GM23248 (cell line): ENCODE data around the gene CCDC50. TPM values are rescaled to one million over a fixed set of nuclear protein-coding genes. Genes with fewer than 3 reads are reported as not detected.

Experiments
- DNase-seq: peaks from one replicate; pipeline ENCODE4 v3.0.0-alpha.2; 2015
- H2AFZ ChIP-seq: fragments of 200-600 bp; sonication (generic); 2 replicates; pipeline ENCODE4 v1.6.1; 2016; ENCODE audit warnings: antibody characterized with exemption
- H3F3A ChIP-seq: fragments of 200-600 bp; sonication (generic); 2 replicates; pipeline ENCODE4 v1.6.1; 2016; ENCODE audit warnings: mild to moderate bottlenecking, antibody characterized with exemption, mixed run types; ENCODE audit not compliant: insufficient read depth
- H3K27ac ChIP-seq: fragments of 200-600 bp; sonication (generic); 2 replicates; pipeline ENCODE4 v1.5.1; 2016; ENCODE audit warnings: mild to moderate bottlenecking
- H3K27me3 ChIP-seq: fragments of 200-600 bp; sonication (generic); replicated peaks from 2 replicates; pipeline ENCODE4 v1.6.1; 2016; ENCODE audit warnings: mild to moderate bottlenecking; ENCODE audit not compliant: insufficient read depth
- H3K36me3 ChIP-seq: fragments of 200-600 bp; sonication (generic); 2 replicates; pipeline ENCODE4 v1.6.1; 2016; ENCODE audit warnings: low read depth, mild to moderate bottlenecking
- H3K4me1 ChIP-seq: fragments of 200-600 bp; sonication (generic); 2 replicates; pipeline ENCODE4 v1.6.1; 2016; ENCODE audit warnings: mild to moderate bottlenecking; ENCODE audit not compliant: insufficient read depth
- H3K4me2 ChIP-seq: fragments of 200-600 bp; sonication (generic); one replicate; pipeline ENCODE4 v1.6.1; 2016; ENCODE audit warnings: mild to moderate bottlenecking; ENCODE audit not compliant: unreplicated experiment
- H3K4me3 ChIP-seq: fragments of 200-600 bp; sonication (generic); 2 replicates; pipeline ENCODE4 v1.5.1; 2016; ENCODE audit warnings: mild to moderate bottlenecking
- H3K79me2 ChIP-seq: fragments of 200-600 bp; sonication (generic); 2 replicates; pipeline ENCODE4 v1.6.1; 2016; ENCODE audit warnings: mild to moderate bottlenecking; ENCODE audit not compliant: insufficient read depth
- H3K9ac ChIP-seq: fragments of 200-600 bp; sonication (generic); 2 replicates; pipeline ENCODE4 v1.6.1; 2016; ENCODE audit warnings: mild to moderate bottlenecking
- H3K9me2 ChIP-seq: fragments of 200-600 bp; sonication (generic); 2 replicates; pipeline ENCODE4 v1.6.1; 2016; ENCODE audit warnings: mixed run types, mild to moderate bottlenecking, moderate library complexity; ENCODE audit not compliant: insufficient read depth
- H3K9me3 ChIP-seq: fragments of 200-600 bp; sonication (generic); one replicate; pipeline ENCODE4 v1.6.1; 2017; ENCODE audit warnings: low read depth
- H4K20me1 ChIP-seq: fragments of 200-600 bp; sonication (generic); 2 replicates; pipeline ENCODE4 v1.6.0; 2016; ENCODE audit not compliant: insufficient read depth
- EZH2 ChIP-seq: fragments of 200-600 bp; sonication (generic); IDR thresholded peaks from 2 replicates; pipeline ENCODE4 v1.6.1; 2018; ENCODE audit warnings: antibody characterized with exemption, mild to moderate bottlenecking; ENCODE audit not compliant: insufficient read depth, poor library complexity, severe bottlenecking
- EZH2phosphoT487 ChIP-seq: fragments of 200-600 bp; sonication (generic); IDR thresholded peaks from 2 replicates; pipeline ENCODE4 v1.6.1; 2018; ENCODE audit warnings: antibody characterized with exemption, moderate library complexity, mild to moderate bottlenecking, low read depth; ENCODE audit not compliant: insufficient read depth
- WGBS, 2 experiments: methylation state at CpG; one replicate each; pipeline ENCODE4 v1.1.6; 2015 to 2017; ENCODE audit warnings: low lambda C conversion rate in 2 of 2, low coverage in 1 of 2; ENCODE audit errors: missing lambda C conversion rate in 2 of 2; 5-methylcytosine and 5-hydroxymethylcytosine counted together
- in situ Hi-C: fragments of 300-500 bp; cut with MboI; formaldehyde crosslinking; loops from 2 replicates; pipeline ENCODE4 v1.15.0; 2020
- polyA plus RNA-seq: library from polyadenylated mRNA; unstranded; fragments of >200 nt; fragmentation: Nextera tagmentation; extraction: Ambion mirVana; gene quantifications from 2 replicates; pipeline ENCODE4 v1.2.1, GENCODE V29; 2016
- total RNA-seq: library from RNA; depleted of rRNA; stranded (reverse); fragments of >200 nt; shearing (Covaris generic); gene quantifications from 2 replicates; pipeline ENCODE4 v1.2.3, GENCODE V29; 2014; rRNA removed

CCDC50 gene
- total RNA-seq (68.6 and 80.7 TPM in 2 replicates), polyA plus RNA-seq (61.8 and 63.0 TPM in 2 replicates)

- TF ChIP-seq EZH2phosphoT487 (no peak), EZH2 (no peak)
- peak within 1 kb of the TSS; percentile 85 for H3K4me3 ChIP-seq
- peak; percentile 86 for DNase-seq
- peak within 1 kb of the TSS; percentile 100 for H3K4me2 ChIP-seq
- no peaks in the 10 kb centered on the region for H3K36me3 ChIP-seq
- no peaks in the 10 kb centered on the region; the same call in 1 of the 2 replicates for H3K9me2 ChIP-seq
- no peaks in the 10 kb centered on the region for H4K20me1 ChIP-seq
- no peaks in the 10 kb centered on the region for H3K9me3 ChIP-seq
- in situ Hi-C loops = no loop called here
- H3K9ac ChIP-seq = peak within 1 kb of the TSS; percentile 96
- H3F3A ChIP-seq = peaks cover 33% of the 10 kb centered on the region
- H2AFZ ChIP-seq = peak within 1 kb of the TSS; percentile 92
- H3K27ac ChIP-seq = peak within 1 kb of the TSS; percentile 89
- H3K4me1 ChIP-seq = peaks cover 29% of the 10 kb centered on the region
- peaks cover 47% of the 10 kb centered on the region for H3K79me2 ChIP-seq
- 1 to 2% methylated on average over 30 to 56 of the region's 63 CpGs for WGBS, 2 experiments
- H3K27me3 ChIP-seq = no peaks in the 10 kb centered on the region
Observed at GRCh38 chr3:191328962-191329653, at the start of gene CCDC50. Gene CCDC50 (plus strand): TSS chr3:191329394. CDS start chr3:191329675, 281 bp downstream.

GRCh38 chr3:191280111-191280510 is 49.1 kb upstream of the CCDC50 start:
- Histone ChIP-seq H3K36me3 (no peaks in the 10 kb centered on the region), H4K20me1 (no peaks in the 10 kb centered on the region), H3K4me2 (no peak overlapping the region), H3K27me3 (no peaks in the 10 kb centered on the region), H3K9ac (no peak overlapping the region), H3F3A (peaks cover 11% of the 10 kb centered on the region; the same call in 1 of the 2 replicates), H3K9me3 (no peaks in the 10 kb centered on the region), H3K9me2 (no peaks in the 10 kb centered on the region), H3K4me1 (peaks cover 10% of the 10 kb centered on the region), H3K4me3 (no peak overlapping the region), H3K79me2 (no peaks in the 10 kb centered on the region), H3K27ac (no peak overlapping the region), H2AFZ (no peak overlapping the region)
- TF ChIP-seq EZH2phosphoT487 (no peak), EZH2 (no peak)
- DNase-seq = no peak
- in situ Hi-C loops = no loop called here
- WGBS, 2 experiments = 3 to 17% methylated on average over 1 of the region's 1 CpG

GRCh38 chr3:191280882-191281281 is 48.3 kb upstream of the CCDC50 start:
- peaks cover 10% of the 10 kb centered on the region for H3K4me1 ChIP-seq
- peaks cover 11% of the 10 kb centered on the region; the same call in 1 of the 2 replicates for H3F3A ChIP-seq
- no peak overlapping the region for H3K4me3 ChIP-seq
- H2AFZ ChIP-seq = no peak overlapping the region
- H3K9me3 ChIP-seq = no peaks in the 10 kb centered on the region
- H4K20me1 ChIP-seq = no peaks in the 10 kb centered on the region
- no peak overlapping the region for H3K4me2 ChIP-seq
- H3K79me2 ChIP-seq = no peaks in the 10 kb centered on the region
- no peak overlapping the region for H3K9ac ChIP-seq
- TF ChIP-seq EZH2 (no peak), EZH2phosphoT487 (no peak)
- no peaks in the 10 kb centered on the region for H3K27me3 ChIP-seq
- no peaks in the 10 kb centered on the region for H3K36me3 ChIP-seq
- no peak for DNase-seq
- in situ Hi-C loops = no loop called here
- no peaks in the 10 kb centered on the region for H3K9me2 ChIP-seq
- no peak overlapping the region for H3K27ac ChIP-seq

GRCh38 chr3:191282251-191283185 is 46.7 kb upstream of the CCDC50 start:
- Histone ChIP-seq H3F3A (peaks cover 11% of the 10 kb centered on the region; the same call in 1 of the 2 replicates), H3K9me2 (no peaks in the 10 kb centered on the region), H3K4me3 (no peak overlapping the region), H3K9ac (no peak overlapping the region), H2AFZ (peak overlapping the region; percentile 11; the same call in 1 of the 2 replicates), H4K20me1 (no peaks in the 10 kb centered on the region), H3K36me3 (no peaks in the 10 kb centered on the region), H3K79me2 (no peaks in the 10 kb centered on the region), H3K27ac (no peak overlapping the region), H3K4me1 (peaks cover 10% of the 10 kb centered on the region), H3K9me3 (no peaks in the 10 kb centered on the region), H3K4me2 (no peak overlapping the region), H3K27me3 (no peaks in the 10 kb centered on the region)
- TF ChIP-seq EZH2phosphoT487 = no peak
- no peak for TF ChIP-seq EZH2
- WGBS, 2 experiments = 33 to 39% methylated on average over 4 of the region's 4 CpGs
- in situ Hi-C loops = no loop called here
- DNase-seq = peak; percentile 39
